ENCODE results near the gene H1-8.

Gene H1-8

DNA sequence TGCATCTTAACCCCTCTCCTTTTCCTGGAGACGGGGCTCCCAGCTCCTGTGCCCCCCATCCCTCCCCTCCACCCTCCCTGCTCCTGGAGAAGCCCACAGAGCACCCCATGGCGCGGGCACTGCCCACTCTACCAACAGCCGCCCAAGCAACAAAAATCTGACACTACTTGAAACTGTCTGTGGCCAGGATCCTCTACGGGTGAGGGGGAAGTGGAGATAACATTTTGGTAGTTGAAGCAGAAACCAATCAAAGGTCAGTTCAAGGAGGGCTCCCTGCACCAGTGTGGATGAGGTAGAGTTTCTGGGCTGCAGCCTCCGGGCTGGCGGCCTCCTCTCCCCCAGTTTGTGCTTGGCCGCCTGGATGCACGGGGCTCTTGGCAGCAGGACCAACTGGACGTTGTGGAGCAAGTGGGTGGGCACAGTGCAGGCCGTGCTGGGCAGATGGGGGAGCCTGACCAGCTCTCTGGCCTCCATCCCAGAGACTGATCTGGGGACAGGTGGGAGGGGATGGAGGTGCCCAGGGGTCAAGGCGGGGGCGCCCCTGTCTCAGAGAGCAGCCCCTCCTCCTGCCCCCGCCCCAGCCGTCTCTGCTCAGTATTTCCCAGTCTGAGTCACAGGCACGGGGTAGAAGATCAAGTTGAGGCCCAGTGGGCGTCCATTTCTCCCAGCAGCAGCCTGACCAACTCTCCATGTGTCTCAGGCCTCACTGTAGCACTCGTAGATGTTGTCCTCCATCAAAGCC, 12.8 kb downstream of the H1-8 start:
- DNase-seq (ENCODE audit: low spot score) = no peak

DNA sequence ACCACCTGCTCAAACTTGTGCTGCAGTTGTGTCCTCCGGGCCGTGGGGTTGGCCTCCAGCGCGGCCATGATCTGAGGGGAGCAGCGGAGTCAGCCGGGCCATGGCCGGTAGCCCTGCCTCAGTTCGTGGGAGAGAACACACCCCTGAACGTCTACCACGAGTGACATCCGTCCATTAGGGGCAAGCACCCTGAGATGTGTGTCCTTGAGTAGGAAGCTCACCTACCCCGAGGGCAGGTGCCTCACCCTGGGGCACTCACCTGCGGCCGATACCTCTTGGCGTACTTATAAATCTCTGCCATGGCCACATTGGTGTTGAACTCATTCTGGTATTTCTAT, 13.4 kb downstream of the H1-8 start:
- no peak for DNase-seq (ENCODE audit: low spot score)

DNA sequence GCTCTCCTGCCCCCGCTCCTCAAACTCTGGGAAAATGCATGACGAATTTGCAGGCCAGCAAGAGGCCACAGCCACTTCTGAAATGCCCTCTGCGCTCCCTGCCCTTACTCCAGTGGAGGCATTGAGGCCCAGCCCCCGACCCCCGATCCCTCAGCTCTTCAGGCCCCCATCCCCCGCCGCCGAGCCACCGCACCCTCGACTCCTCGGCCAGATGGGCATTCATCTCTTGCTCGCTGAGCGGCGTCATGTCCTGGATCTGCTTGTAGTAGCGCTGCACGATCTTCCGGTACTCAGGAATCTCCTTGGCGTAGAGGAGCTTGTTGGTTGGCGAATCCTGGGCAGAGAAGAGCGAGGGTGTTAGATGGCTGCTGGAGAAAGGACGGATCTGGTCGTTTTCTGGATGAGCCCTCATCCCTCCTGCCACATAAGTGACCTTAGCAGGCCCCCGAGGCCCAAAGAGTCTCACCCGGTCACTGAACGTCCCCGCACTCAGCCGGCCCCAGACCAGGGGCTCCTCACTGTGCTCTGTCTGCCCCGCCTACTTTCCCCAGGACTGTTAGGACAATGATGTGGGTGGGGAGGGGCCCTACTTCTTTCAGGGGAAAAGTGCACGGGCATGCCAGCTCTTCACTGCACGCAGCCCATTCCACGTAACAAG, 14.0 kb downstream of the H1-8 start:
- no peak for DNase-seq (ENCODE audit: low spot score)

DNA sequence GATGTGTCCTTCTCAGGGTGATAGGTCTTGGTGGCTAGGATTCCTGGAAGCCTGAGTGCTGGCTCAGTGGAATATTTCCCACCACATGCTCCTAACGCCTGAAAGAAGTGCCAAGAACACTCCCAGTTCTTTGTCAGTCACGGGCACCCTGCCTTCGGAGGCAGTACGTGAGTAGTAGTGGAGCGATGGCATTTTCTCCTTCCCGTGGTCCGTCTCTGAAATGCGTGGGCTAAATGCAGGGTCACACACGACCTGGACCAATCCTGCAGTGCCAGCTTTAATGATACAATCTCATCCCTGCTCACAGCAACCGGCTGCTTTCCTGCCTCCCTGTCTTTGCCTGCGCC, 14.5 kb downstream of the H1-8 start:
- DNase-seq (ENCODE audit: low spot score) = no peak

DNA sequence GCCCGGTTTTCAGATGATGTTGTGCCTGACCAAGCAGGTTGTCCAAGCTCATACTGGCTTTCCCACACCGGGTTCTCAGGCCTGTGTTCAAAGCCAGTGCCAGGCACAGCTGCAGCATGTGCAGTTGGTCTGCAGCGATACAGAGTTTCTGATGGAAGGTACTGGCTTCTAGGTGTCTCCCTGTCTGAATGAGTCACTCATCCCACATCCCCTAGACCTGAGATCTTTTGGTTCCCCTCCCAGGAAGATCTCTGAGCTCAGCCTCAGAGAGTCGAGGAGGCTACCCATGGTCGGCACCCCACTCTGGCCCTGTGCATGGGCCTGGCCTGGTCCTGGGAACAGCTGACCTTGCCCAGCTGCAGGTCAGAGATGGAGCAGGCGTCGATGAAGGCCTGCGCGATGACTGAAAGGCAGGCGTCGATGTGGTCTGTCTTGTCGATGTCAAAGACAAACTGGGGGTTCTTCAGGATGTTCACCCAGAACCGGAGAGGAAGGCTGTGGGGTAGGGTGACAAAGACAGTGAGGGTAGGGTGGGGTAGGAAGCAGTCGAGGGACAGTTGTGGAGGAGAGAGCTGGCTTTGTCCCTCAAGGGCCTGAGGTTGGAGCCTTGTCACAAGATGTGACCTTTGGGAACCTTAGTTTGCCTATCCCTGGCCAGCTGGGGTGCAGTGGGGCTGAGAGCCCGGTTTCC, 15.3 kb downstream of the H1-8 start:
- DNase-seq (ENCODE audit: low spot score) = no peak

DNA sequence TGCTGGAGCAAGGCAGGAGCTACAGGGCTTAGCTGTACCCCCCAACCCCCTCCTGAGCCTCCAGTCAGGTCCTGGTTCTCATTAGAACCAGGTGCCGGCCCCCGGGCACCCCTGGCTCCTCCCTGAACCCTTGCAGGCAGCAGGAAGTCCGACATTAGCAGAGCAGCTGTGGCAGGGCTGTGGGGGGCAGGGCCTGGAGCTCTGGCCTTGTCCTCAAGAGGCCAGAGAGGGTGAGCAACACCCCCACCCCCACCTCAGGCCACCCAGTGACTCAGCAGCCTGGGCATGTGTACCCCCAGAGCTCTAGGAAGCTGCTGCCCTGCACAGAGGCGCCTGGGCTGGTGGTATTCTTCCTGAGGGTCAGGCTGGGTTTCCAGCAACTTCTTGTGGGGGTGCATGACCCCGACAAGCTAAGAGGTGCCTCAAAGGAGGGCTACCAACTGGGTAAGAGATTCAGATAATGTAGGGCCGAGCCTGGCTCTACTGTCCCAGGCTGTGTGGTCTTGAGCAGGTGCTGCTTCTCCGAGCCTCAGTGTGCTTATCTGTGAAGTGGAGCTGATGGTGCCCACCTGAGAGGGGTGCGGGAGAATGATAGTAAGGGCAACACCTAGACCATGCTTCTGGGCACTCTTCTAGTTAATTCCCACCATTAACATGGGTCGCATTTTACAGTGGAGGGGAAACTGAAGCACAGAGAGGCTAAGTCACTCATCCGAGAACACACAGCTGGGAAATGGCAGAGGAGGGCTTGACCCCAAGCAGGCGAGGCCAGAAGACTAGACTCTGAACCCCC, 16.0 kb downstream of the H1-8 start:
- DNase-seq (ENCODE audit: low spot score) = no peak

DNA sequence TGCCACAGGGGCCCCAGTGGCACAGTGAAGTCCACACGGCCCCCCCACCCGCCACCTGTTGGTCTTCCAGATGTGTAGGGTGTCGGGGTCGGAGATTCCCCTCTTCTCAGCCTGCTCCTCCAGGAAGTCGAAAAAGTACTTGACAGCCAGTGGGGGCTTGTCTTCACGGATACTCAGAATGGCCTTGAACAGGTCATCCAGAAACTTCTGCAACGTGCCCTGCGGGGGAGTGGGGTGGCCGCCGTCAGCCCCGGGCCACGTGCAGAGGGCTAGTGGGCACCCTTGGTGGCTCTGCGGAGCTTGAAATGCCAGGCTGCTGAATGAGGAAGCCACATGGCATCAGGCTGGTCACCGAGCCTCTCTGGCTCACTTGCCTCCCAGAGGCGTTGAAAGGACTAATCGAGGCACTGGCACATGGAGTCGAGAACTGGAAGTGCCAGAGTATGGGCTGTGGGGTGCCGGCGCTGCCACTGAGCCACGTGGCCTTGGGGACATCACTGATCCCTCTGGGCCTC, 16.6 kb downstream of the H1-8 start:
- DNase-seq (ENCODE audit: low spot score) = no peak

DNA sequence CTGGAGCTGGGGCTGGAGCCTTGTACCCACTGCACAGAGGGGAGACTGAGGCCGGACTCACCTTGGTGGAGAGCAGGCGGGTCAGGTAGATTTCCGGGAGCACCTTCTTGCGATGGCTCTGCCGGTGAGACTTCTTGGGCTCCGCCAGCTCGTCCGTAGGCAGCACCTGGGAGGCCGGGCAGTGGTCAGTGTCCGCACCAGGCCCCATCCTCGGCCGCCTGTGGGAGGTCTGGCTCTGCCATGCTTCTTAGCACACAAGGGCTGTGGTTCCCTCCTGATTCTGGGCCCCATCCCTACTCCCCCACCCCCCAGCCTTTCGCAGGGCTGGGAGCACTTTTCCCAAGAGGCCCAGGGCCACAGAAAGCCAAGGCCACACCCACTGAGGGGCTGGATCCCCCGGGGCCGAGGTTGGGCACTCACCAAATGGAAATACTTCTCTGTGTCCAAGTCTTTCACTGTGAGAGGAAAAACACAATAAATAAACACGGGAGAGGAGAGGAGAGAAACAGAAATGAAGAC, 17.4 kb downstream of the H1-8 start:
- peak; percentile 41 for DNase-seq (ENCODE audit: low spot score)

DNA sequence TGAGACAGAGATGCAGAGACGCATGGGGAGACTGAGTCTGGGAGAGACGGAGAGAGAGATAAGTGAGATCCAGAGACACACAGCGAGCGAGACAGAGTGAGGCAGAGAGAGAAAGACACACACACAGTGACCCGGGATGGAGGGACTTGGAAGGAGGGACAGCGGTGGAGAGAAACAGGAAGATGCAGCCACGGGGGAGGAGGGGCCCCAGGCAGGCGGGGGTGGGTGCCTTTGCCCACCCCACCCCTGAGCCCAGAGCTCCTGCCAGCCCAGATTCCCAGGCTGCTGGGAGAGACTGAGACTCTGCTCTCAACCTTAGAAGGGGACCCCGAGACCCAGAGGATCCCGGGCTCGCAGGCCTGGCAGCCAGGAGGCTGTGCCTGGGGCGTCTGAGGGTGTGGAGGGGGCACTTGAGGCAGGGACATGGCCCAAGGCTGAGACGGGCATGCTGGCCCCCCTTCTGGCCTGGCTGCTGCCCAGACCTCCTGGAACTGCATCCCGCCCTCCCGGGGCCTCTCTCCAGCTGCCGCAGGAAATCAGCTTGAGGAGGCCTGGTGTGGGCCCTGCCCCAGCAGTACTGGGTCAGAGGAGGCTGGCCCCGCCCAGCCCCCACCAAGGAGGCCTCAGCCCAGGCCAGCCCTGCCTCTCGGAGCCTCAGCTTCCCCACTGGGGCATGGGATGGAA, 18.1 kb downstream of the H1-8 start:
- DNase-seq (ENCODE audit: low spot score) = peak; percentile 78

DNA sequence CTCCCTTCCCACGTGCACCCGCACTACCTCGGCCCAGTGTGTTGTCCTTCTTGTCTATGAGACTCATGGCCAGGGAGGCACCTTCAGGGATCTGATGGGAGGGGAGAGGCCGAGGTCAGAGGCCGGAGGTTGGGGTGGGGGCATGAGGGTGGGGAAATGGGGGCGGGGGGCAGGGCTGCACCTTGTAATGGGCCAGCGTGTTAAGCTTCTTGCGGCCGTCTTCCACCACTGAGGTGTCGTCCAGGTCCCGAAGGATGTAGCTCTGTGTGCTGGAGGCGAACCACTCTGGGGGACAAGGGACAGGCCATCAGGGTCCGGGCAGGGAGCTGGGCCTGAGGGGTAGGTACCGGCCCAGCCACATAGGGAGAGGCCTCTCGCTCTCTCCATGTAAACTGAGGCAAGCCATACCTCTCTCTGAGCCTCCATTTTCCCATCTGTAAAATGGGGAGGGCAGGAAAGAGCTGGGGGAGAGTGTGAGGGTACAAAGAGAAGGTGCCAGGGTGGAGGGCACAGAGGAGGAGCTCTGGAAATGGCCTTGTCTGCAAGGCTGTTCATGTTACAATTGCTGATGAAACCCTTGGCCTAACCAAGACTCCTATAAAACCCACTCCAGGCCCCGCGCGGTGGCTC, 18.8 kb downstream of the H1-8 start:
- DNase-seq (ENCODE audit: low spot score) = no peak

DNA sequence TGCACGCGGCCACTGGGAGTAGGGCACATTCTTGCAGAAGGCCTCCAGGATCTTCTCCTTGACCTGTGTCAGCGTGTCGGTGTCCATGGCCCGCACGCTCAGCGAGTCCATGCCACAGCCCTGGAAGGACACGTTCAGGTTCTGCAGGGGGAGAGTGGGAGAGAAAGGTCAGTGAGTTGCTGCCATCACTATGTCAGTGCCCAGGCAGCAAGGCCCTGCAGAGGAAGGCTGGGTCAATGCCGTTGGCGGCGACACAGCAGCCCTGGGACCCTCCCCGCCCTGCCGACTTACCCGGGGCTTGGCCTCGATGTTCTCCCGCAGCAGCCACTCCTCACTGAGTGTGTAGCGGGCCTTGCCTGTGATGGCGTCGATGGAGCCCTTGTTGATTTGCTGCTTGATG, 19.8 kb downstream of the H1-8 start:
- DNase-seq (ENCODE audit: low spot score) = no peak

DNA sequence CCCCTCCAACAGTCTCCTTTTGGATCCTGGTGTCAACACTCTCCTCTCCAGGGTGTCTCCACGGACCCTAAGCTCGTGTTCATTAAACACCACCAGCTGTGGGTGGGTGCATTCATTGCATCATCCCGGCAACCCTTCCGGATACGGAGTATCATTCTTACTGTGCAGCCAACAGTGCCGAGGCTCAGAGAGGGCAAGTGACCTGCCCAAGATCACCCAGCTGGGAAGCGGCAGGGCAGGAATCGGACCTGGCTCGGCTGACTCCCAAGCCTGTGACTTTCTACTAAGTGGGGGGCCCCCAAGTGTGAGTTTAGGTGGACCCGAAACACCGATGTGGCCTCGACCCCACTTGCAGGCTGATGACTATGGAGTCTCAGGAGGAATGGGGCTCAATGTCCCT, 20.4 kb downstream of the H1-8 start:
- DNase-seq (ENCODE audit: low spot score) = no peak

DNA sequence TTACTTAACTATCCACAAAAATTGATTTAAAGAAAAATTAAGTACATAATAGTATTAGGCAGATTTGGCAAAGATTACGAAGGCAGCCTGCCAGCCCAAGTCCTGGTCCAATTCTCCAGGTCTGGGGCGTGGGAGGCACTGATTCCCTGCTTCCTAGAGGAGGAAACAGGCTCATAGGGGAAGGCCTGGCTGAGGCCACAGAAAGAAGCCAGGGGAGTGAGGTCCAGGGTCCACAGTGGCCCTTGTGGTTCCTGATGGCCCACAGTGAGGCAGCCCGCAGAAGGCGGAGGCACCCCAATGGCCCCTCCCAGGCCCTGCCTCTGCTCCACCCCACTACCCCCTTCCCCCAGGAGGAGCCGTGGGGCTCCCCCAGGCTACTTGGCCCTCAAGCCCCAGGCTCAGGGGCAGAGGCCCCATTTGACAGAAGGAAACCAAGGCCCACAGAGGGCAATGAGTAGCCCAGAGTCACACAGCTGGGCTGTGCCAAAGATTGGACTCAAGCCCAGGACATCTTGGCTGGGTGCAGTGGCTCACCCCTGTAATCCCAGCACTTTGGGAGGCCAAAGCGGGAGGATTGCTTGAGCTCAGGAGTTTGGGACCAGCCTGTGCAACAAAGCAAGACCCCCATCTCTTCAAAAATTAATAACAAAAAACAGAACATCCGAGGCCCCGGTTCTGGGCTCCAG, 21.0 kb downstream of the H1-8 start:
- DNase-seq (ENCODE audit: low spot score) = no peak

DNA sequence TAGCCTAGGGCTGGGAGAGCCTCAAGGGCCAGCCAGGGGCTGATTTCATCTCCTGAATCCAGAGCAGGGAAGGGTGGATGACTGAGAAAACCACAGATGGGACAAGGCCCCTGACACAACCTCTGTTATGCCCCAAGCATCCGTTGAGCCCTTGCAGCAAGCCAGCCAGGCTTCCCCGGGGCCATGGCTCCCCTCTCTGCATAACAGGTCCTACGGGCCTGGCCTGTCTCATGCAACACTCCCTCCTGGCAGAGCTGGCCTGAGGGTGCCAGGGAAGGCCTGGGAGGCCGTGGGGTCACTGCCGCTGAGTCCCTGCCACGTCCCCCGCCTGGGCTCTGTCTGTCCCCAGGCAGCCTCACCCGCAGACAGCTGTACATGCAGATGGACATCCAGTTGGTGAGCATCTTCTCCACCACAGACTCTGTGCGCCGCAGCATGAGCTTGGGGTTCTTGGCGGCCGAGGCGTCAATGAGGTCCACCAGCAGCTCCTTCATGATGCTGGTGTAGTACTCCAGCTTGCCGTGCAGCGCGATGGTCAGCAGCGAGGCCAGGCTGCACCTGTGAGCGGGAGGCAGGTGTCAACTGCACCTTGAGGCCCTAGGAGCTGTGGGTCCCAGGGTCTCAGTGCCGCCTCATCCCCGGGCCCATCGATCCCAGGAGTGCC, 22.1 kb downstream of the H1-8 start:
- no peak for DNase-seq (ENCODE audit: low spot score)

DNA sequence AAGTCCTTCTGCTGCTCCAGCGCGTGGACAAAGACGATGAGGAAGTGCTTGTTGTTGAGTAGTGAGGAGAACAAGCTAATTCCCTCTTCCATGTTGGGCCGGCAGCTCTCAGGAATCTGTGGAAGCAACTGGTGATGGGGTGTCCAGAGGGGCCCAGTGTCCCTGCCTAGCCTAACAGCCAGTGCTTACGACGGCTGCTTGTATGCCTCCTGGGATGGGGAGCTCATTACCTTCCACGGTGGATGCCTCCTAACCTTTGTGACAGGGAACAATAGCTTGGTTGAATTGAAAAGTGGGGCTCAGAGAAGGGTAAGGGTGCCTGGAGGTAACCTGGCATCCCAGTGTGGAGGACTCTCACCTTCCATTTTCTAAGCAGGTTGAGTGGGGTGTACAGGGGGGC, 22.9 kb downstream of the H1-8 start:
- no peak for DNase-seq (ENCODE audit: low spot score)

DNA sequence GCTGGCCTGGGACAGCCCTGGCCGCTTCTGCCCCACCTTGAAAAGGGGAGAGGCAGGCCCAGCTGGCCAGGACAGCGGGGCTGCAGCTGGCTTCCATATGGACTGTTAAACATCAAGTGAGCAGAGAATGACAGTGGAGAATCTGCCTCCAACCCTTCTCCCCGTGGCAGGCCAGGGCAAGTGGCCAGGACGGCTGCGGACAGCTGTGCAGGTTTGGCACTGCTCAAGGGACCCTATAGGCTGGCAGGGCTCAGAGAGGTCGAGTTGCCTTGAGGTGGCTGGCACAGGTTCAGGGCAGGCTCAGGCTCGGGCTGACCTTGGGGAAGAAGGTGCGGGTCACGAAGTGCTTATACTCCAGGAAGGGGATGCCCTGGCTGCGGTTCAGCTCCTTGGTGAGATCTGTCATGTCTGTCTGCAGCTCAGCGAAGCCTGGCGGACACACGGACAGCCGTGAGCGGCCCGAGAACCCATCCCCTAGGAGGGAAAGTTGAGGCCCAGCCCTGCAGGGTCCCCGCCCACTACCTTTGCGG, 24.3 kb downstream of the H1-8 start:
- no peak for DNase-seq (ENCODE audit: low spot score)

DNA sequence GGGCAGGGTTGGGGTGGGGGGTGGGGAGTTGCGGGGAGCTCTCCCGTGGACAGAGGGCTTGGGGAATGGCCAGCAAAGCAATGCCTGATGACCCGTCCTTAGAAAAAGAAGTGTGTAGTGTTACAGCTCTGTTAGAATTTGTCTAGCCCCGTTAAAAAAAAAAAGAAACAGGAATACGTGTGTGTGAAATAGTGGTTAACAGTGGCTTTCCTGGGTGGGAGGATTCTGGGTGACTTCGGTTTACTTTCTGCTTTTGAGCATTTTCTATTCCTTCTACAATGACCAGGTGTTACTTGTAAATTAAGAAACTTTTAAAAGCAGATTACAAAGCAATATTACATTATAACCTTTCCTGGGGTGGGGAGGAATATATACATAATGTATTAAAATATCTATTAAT, 25.0 kb downstream of the H1-8 start:
- no peak for DNase-seq (ENCODE audit: low spot score)

DNA sequence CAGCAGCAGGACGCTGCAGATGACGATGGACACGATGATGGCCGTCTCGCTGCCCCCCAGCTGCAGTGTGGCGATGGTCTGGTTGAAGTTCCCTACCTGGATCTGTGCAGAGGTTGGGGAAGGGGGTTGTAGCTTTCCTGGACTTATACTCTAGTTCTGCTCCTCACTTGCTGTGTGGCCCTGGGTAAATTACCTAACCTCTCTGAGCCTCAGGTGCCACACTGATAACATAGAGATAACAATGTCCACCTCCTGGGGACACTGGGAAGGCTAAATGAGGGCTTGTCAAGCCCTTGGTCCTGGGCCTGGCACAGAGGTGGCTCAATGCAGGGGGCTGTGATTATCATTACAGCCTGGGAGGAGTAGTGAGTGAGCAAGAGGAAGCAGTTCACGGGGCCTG, 26.9 kb downstream of the H1-8 start:
- DNase-seq (ENCODE audit: low spot score) = no peak
